ENCODE measurements around the gene SHISA8. TPM values are rescaled to one million over a fixed set of nuclear protein-coding genes. Genes with fewer than 3 reads are reported as not detected.

The SHISA8 gene
- total RNA-seq, 1 donor: 0.52 TPM

DNA sequence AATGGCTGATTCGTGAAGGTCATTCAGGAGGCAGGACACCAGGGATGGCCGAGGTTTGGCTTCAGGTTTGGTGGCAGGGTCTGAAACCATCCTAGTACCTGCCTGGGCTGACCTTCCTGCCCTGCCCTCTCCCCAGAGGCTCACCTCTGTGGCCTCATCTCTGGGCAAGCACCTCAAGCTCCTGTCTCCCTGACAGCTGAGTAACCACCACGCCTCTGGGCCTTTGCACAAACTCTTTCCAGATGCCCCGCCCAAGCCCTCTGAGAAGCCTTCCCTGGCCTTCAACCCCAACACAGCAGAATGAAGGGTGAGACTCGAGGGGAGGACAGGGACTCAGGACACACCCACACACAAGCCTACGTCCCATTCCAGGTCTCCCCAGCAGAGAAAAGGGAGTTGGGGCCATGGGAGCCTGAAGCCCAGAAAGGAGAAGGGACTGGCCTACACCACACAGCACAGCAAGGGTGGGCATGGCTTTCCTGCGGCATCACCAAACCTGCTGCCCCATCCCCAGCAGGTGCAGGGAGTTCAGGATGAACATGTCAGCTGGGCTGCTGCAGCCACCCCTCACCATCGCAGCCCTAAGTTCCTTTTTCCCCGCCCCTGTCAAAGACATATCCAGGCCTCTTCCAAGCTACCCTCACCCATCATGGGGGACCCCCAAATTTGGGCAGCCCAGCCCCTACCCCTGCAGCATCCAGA is 2.4 kb downstream of the SHISA8 start:
- H3K9me3 ChIP-seq (ENCODE audit: low read depth, low read length): no peaks in the 10 kb centered on the region
- H3K4me1 ChIP-seq (ENCODE audit: insufficient read depth, low read length): peaks cover 52% of the 10 kb centered on the region
- H3K27me3 ChIP-seq (ENCODE audit: insufficient read depth, low read length): peaks cover 54% of the 10 kb centered on the region
- no peak overlapping the region for H3K4me3 ChIP-seq (ENCODE audit: low read length)

- H3K4me3 ChIP-seq (ENCODE audit: low read length): no peak overlapping the region
- H3K9me3 ChIP-seq (ENCODE audit: low read depth, low read length): no peaks in the 10 kb centered on the region
- H3K27me3 ChIP-seq (ENCODE audit: insufficient read depth, low read length): peaks cover 47% of the 10 kb centered on the region
- H3K4me1 ChIP-seq (ENCODE audit: insufficient read depth, low read length): peaks cover 53% of the 10 kb centered on the region
These were observed 3.8 kb downstream of the SHISA8 start for GRCh38 chr22:41911001-41911611.

- H3K4me3 ChIP-seq (ENCODE audit: low read length): no peak overlapping the region
- H3K4me1 ChIP-seq (ENCODE audit: insufficient read depth, low read length): peaks cover 50% of the 10 kb centered on the region
- H3K27me3 ChIP-seq (ENCODE audit: insufficient read depth, low read length): peaks cover 40% of the 10 kb centered on the region
These were observed 4.5 kb downstream of the SHISA8 start for GRCh38 chr22:41910050-41911000.

GRCh38 chr22:41909310-41910049 is 5.4 kb downstream of the SHISA8 start:
- peaks cover 42% of the 10 kb centered on the region for H3K4me1 ChIP-seq (ENCODE audit: insufficient read depth, low read length)
- no peak overlapping the region for H3K4me3 ChIP-seq (ENCODE audit: low read length)
- H3K27me3 ChIP-seq (ENCODE audit: insufficient read depth, low read length): peaks cover 37% of the 10 kb centered on the region
- H3K9me3 ChIP-seq (ENCODE audit: low read depth, low read length): no peaks in the 10 kb centered on the region

More at GRCh38 chr22:41910050-41911000, 4.5 kb downstream of the SHISA8 start:
- H3K9me3 ChIP-seq (ENCODE audit: low read depth, low read length): no peaks in the 10 kb centered on the region

GRCh38 chr22:41908411-41909309 is 6.2 kb downstream of the SHISA8 start:
- H3K27me3 ChIP-seq (ENCODE audit: insufficient read depth, low read length): peaks cover 37% of the 10 kb centered on the region
- H3K4me1 ChIP-seq (ENCODE audit: insufficient read depth, low read length): peaks cover 37% of the 10 kb centered on the region
- no peak overlapping the region for H3K4me3 ChIP-seq (ENCODE audit: low read length)
- H3K9me3 ChIP-seq (ENCODE audit: low read depth, low read length): no peaks in the 10 kb centered on the region

GRCh38 chr22:41907436-41908401 is 7.2 kb downstream of the SHISA8 start:
- Histone ChIP-seq H3K9me3 (ENCODE audit: low read depth, low read length) (no peaks in the 10 kb centered on the region), H3K4me1 (ENCODE audit: insufficient read depth, low read length) (peaks cover 37% of the 10 kb centered on the region), H3K27me3 (ENCODE audit: insufficient read depth, low read length) (peaks cover 28% of the 10 kb centered on the region), H3K4me3 (ENCODE audit: low read length) (no peak overlapping the region)

- peaks cover 37% of the 10 kb centered on the region for H3K4me1 ChIP-seq (ENCODE audit: insufficient read depth, low read length)
- H3K9me3 ChIP-seq (ENCODE audit: low read depth, low read length): no peaks in the 10 kb centered on the region
- peaks cover 19% of the 10 kb centered on the region for H3K27me3 ChIP-seq (ENCODE audit: insufficient read depth, low read length)
- H3K4me3 ChIP-seq (ENCODE audit: low read length): no peak overlapping the region
These were observed 8.1 kb downstream of the SHISA8 start for GRCh38 chr22:41906822-41907221.

DNA sequence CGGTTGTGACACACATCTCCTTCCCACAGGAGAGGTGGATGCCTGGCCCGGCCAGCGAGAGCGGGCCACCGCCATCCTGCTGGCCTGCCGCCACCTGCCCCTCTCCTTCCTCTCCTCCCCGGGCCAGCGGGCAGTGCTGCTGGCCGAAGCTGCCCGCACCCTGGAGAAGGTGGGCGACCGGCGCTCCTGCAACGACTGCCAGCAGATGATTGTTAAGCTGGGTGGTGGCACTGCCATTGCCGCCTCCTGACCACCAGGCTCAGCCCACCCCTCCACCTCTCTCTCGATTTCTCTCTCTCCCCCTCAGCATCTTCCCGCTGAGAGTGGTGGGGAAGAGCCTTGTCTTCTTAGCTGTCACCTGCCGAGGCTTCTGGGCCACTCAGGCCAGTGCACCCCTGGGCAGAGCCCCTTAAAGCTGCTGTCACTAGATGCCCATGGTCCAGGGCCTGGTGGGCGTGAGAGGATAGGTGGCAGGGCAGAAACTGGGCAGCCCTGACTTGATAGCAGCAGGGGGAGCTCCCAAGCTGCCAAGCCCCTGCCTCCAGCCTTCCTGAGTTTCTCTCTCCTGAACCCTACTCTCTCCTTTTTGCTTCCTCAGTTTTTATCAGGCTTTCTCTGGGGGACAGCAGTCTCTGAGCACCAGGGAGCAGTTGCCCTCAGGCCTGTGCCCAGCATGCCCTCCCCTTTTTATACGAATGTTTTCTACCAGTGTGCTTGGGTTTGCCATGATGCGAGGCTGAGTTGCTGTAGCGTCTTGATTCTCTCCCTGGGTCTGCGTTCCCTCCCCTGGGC is 9.3 kb downstream of the SHISA8 start:
- Histone ChIP-seq H3K27me3 (ENCODE audit: insufficient read depth, low read length) (peaks cover 7% of the 10 kb centered on the region), H3K4me1 (ENCODE audit: insufficient read depth, low read length) (peaks cover 30% of the 10 kb centered on the region), H3K9me3 (ENCODE audit: low read depth, low read length) (no peaks in the 10 kb centered on the region), H3K4me3 (ENCODE audit: low read length) (no peak overlapping the region)

GRCh38 chr22:41904450-41905410 is 10.1 kb downstream of the SHISA8 start:
- Histone ChIP-seq H3K9me3 (ENCODE audit: low read depth, low read length) (no peaks in the 10 kb centered on the region), H3K4me1 (ENCODE audit: insufficient read depth, low read length) (peaks cover 23% of the 10 kb centered on the region), H3K4me3 (ENCODE audit: low read length) (no peak overlapping the region), H3K27me3 (ENCODE audit: insufficient read depth, low read length) (peaks cover 5% of the 10 kb centered on the region)

DNA sequence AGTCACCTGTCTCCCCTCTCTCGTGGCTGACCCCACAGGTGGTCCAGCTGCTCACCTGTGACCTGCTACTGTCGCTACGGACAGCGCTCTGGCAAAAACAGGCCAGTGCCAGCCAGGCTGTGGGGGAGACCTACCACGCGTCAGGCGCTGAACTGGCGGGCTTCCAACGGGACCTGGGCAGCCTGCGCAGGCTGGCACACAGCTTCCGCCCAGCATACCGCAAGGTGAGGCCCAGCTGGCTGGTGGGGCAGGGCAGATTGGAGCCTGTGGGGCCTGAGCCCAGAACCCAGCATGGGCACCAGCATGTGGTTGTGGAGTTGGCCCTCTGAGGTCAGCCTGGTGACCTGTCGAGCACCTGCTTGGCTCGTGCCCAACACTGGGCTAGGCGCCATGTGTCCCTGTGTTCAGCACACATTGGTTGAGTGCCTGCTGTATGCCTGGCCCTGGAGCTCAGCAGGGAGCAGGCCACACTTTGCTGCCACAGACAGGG is 11.9 kb downstream of the SHISA8 start:
- no peaks in the 10 kb centered on the region for H3K9me3 ChIP-seq (ENCODE audit: low read depth, low read length)
- H3K27me3 ChIP-seq (ENCODE audit: insufficient read depth, low read length): no peaks in the 10 kb centered on the region
- H3K4me1 ChIP-seq (ENCODE audit: insufficient read depth, low read length): peaks cover 6% of the 10 kb centered on the region
- H3K4me3 ChIP-seq (ENCODE audit: low read length): no peak overlapping the region

DNA sequence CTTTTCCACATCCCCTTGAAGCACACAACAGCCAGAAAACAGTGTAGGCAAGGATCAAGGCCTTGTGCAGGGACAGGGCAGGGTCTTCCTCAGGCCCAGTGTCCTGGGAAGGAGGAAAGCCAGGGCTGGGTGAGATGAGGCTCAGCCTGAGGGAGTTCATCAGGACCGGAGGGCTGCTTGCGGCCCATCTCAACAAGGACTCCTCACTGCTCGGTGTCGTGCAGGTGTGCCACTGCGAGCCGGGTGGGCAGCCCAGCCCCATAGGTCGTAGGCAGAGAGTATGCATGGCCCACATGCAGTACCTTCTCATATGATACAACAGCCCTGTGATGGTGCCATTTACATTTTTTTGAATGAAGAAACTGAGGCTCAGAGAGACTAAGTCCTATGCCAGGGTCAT is 12.9 kb downstream of the SHISA8 start:
- Histone ChIP-seq H3K9me3 (ENCODE audit: low read depth, low read length) (no peaks in the 10 kb centered on the region), H3K4me1 (ENCODE audit: insufficient read depth, low read length) (no peaks in the 10 kb centered on the region), H3K27me3 (ENCODE audit: insufficient read depth, low read length) (no peaks in the 10 kb centered on the region), H3K4me3 (ENCODE audit: low read length) (no peak overlapping the region)
